GM21576 (cell line): Measurements from ENCODE around the gene SLC2A3.
"Not testable (repeated sequence)": the region's sequence is repeated elsewhere in the genome, so short reads cannot be mapped to it uniquely, and the experiment has no call there.

ENCODE experiments used
- ATAC-seq: cut with Tn5 transposase; IDR thresholded peaks from one replicate; pipeline ENCODE4 v1.9.1; 2021; ENCODE audit warnings: mild to moderate bottlenecking, moderate library complexity; ENCODE audit not compliant: unreplicated experiment

SLC2A3 gene

GRCh38 chr12:7951671-7952070, 15.7 kb upstream of the SLC2A3 start:
- no peak for ATAC-seq

- not testable (repeated sequence) for ATAC-seq
These were observed 14.4 kb upstream of the SLC2A3 start for GRCh38 chr12:7950230-7950943.

DNA sequence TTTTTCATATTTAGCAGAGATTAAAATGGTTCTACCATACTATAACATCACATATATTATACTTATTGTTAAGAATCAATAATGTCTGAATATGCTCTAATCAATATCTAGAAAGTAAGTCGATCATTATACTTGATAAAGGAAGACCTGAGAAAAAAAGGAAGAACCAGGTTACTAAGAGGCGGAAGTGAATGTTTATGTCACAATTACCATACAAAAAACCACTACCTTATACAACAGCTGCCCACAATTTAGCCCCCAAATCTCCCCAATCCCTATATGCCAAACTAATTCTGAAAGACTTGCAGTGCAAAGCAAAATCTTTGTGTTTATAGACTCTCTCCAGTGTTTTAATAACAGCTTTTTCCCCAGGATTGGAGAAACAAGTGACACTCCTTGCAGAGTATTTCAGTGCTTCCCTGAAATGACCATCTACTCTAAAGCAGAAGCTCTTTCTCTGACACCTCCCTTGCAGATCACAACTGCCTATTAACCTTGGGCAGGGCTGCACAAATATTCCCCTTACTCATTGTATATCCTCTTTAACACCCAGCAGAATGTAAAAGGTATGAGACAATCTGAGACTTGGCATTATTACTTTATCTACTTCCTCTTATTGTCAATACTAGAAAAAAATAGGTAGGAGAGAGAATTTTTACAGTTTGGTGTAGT, 12.7 kb upstream of the SLC2A3 start:
- ATAC-seq: no peak

DNA sequence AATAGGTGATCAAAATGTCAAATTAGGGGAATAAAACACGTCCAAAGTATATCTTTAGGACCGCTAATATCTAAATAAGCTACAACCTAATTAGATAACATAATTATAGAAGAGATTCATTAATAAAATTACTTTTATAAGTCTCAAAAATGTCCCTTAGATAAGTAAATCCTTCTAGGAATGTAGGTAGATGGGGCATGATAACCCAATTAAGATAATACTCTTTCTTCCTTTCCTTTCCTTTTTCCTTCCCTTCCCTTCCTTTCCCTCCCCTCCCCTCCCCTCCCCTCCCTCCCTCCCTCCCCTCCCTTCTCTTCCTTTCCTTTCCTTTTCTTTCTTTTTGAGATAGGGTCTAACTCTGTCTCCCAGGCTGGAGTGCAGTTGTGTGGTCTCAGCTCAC, 11.0 kb upstream of the SLC2A3 start:
- no peak for ATAC-seq

DNA sequence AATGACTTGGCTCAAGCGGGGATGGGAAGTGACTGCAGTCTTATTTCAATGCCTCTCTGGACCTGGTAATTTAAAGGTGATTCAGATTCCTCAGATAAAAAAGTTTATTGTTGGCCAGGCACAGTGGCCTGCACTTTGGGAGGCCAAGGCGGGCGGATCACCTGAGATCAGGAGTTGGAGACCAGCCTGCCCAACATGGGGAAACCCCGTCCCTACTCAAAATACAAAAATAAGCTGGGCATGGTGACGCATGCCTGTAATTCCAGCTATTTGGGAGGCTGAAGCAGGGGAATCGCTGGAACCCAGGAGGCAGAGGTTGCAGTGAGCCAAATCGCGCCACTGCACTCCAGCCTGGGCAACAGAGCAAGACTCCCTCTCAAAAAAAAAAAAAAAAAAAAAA, 8.8 kb upstream of the SLC2A3 start:
- ATAC-seq: not testable (repeated sequence)

GRCh38 chr12:7940906-7941305, 4.9 kb upstream of the SLC2A3 start:
- no peak for ATAC-seq

DNA sequence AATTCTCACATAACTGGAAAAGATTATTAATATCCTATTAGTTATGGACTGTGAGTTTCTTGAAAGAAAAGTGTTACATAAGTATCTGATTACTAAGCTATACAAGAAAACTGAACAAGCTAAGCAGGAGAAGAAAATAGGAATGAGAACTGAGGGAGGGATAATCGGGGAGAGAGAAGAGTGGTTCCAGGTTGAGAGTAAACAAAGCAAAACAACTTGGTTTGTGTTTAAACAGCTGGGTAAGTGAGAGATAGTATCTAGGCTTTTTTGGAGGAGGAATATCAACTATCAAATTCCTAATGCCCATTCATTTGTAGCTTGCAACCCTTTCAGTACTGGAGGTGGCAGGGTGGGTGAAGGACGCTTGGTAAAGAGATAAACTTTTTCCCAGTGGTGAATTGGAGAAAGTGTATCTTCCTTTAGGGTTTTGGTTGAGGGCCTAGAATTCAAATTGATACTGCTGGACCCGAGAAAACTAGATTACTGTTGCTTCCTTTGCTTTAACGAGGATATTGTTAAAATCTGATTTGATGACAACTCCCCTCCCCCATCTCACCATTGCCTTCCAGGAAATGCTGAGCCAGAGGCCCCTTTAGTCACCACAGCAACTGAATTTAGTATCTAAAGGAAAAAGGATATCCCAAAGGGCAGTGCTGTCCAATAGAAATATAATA, 2.0 kb upstream of the SLC2A3 start:
- ATAC-seq: no peak

DNA sequence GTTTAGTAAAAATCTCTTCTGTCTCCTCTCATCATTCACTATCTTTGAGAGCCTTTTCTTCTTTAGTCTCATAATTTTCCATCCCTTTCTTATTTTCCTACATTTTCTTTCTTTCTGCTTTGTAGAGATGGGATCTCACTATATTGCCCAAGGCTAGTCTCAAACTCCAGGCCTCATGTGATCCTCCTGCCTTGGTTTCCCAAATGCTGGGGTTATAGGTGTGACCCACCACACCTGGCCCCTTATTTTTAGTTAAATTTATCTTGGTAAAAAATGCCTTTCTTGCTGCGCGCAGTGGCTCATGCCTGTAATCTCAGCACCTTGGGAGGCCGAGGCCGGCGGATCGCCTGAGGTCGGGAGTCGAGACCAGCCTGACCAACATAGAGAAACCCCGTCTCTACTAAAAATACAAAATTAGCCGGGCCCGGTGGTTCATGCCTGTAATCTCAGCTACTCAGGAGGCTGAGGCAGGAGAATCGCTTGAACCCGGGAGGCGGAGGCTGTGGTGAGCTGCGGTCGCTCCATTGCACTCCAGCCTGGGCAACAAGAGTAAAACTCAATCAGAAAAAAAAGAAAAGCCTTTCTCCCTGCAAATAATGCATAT, 996 bp downstream of the SLC2A3 start:
- no peak for ATAC-seq

- no peak for ATAC-seq
These were observed 1.7 kb downstream of the SLC2A3 start for GRCh38 chr12:7934091-7934888.

DNA sequence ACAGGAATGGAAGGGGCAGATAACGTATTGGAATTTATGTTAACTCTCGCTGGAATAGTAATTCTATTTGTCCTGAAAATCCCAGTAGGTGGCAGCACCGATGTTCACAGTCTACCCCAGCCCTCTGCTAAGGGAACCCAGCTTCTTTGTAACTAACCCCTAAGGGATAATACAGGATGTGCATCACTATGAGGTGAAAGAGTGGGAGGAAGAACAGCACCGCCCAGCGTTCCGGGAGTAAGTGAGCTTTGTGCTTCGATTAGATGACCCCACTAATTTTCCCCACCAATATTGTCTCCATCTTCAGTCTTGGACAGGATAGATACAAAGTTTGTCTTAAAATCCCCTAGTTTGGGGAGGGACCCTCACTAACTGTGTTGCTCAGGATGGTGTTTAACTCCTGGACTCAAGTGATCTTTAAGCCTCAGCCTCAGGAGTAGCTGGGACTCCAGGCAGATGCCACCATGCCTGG, 2.7 kb downstream of the SLC2A3 start:
- ATAC-seq: peak; percentile 77

- ATAC-seq: not testable (repeated sequence)
These were observed 3.3 kb downstream of the SLC2A3 start for GRCh38 chr12:7932599-7933240.

DNA sequence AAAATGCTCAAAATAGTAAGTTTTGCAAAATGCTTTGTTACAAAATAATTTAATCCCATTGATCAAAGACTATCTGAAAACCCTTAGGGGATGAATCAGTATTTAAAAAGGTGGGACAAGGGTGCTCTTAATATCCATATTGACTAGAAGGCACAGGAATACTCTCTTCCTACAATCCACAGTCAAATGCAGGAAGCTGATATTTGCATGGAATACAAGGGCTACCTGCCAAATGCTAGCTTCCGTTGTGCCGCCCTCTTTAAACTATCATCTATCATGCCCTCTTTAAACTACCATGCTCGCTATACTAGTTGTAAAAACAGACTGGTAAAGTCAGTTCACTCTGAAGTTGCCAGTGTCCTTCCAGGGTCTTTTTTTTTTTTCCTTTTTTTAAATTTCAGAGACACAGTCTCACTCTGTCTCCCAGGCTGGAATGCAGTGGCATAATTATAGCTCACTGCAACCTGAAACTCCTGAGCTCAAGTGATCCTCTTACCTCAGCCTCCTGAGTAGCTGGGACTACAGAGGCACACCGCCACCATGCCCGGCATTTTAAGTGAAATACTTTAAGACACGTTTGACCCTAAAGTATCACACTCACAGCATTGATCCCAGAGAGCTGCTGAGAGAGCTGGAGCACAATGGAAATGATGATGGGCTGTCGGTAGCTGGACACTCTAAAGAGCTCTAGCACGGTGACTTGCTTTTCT, 6.7 kb downstream of the SLC2A3 start:
- no peak for ATAC-seq

GRCh38 chr12:7927470-7927869, 8.5 kb downstream of the SLC2A3 start:
- ATAC-seq: no peak

GRCh38 chr12:7926068-7926666, 9.8 kb downstream of the SLC2A3 start:
- not testable (repeated sequence) for ATAC-seq

- ATAC-seq: no peak
These were observed 12.4 kb downstream of the SLC2A3 start for GRCh38 chr12:7923241-7924236.

GRCh38 chr12:7921181-7921580, 14.8 kb downstream of the SLC2A3 start:
- ATAC-seq: not testable (repeated sequence)

DNA sequence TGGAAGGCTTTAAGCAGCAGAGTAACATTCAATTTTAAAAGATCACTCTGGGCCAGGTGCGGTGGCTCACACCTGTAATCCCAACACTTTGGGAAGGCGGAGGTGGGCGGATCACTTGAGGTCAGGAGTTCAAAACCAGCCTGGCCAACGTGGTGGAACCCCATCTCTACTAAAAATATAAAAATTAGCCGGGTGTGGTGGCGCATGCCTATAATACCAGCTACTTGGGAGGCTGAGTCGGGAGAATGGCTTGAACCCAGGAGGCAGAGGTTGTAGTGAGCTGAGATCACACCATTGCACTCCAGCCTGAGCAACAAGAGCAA, 17.8 kb downstream of the SLC2A3 start:
- ATAC-seq: not testable (repeated sequence)
